ENCODE measurements around the gene FKBP7.
A peak's percentile ranks its signal among the peaks of the same experiment; 100 is the strongest.
"Not testable (repeated sequence)": the region's sequence is repeated elsewhere in the genome, so short reads cannot be mapped to it uniquely, and the experiment has no call there.

FKBP7 gene

GRCh38 chr2:178478439-178479274 is at the start of gene FKBP7:
TSS of gene FKBP7 (minus strand) at chr2:178478600. CDS start at chr2:178478499, 101 bp downstream.
- no peak for DNase-seq (ENCODE audit: low read depth)

GRCh38 chr2:178527592-178527991 is 49.2 kb upstream of the FKBP7 start:
- DNase-seq (ENCODE audit: low read depth): no peak

GRCh38 chr2:178526256-178526655 is 47.9 kb upstream of the FKBP7 start:
- DNase-seq (ENCODE audit: low read depth): no peak

- DNase-seq (ENCODE audit: low read depth): not testable (repeated sequence)
Observed at GRCh38 chr2:178525460-178525859, 47.1 kb upstream of the FKBP7 start.

GRCh38 chr2:178525010-178525409 is 46.6 kb upstream of the FKBP7 start:
- DNase-seq (ENCODE audit: low read depth): not testable (repeated sequence)

- DNase-seq (ENCODE audit: low read depth): no peak
Observed at GRCh38 chr2:178523596-178524134, 45.3 kb upstream of the FKBP7 start.

GRCh38 chr2:178522950-178523595 is 44.7 kb upstream of the FKBP7 start:
- no peak for DNase-seq (ENCODE audit: low read depth)

- DNase-seq (ENCODE audit: low read depth): no peak
Observed at GRCh38 chr2:178521304-178522150, 43.1 kb upstream of the FKBP7 start.

GRCh38 chr2:178517496-178517895 is 39.1 kb upstream of the FKBP7 start:
- DNase-seq (ENCODE audit: low read depth): no peak

GRCh38 chr2:178514664-178515063 is 36.3 kb upstream of the FKBP7 start:
- peak; percentile 12 for DNase-seq (ENCODE audit: low read depth)

- no peak for DNase-seq (ENCODE audit: low read depth)
Observed at GRCh38 chr2:178513876-178514275, 35.5 kb upstream of the FKBP7 start.

GRCh38 chr2:178512484-178512883 is 34.1 kb upstream of the FKBP7 start:
- no peak for DNase-seq (ENCODE audit: low read depth)

GRCh38 chr2:178510384-178510783 is 32.0 kb upstream of the FKBP7 start:
- DNase-seq (ENCODE audit: low read depth): no peak

- DNase-seq (ENCODE audit: low read depth): no peak
Observed at GRCh38 chr2:178508646-178509045, 30.2 kb upstream of the FKBP7 start.

- DNase-seq (ENCODE audit: low read depth): no peak
Observed at GRCh38 chr2:178506949-178507348, 28.5 kb upstream of the FKBP7 start.

- no peak for DNase-seq (ENCODE audit: low read depth)
Observed at GRCh38 chr2:178506524-178506923, 28.1 kb upstream of the FKBP7 start.

- no peak for DNase-seq (ENCODE audit: low read depth)
Observed at GRCh38 chr2:178506101-178506500, 27.7 kb upstream of the FKBP7 start.

- DNase-seq (ENCODE audit: low read depth): no peak
Observed at GRCh38 chr2:178502751-178503150, 24.4 kb upstream of the FKBP7 start.

GRCh38 chr2:178499640-178500039 is 21.2 kb upstream of the FKBP7 start:
- DNase-seq (ENCODE audit: low read depth): no peak

GRCh38 chr2:178498137-178498536 is 19.7 kb upstream of the FKBP7 start:
- DNase-seq (ENCODE audit: low read depth): no peak

GRCh38 chr2:178496049-178496448 is 17.6 kb upstream of the FKBP7 start:
- no peak for DNase-seq (ENCODE audit: low read depth)

- no peak for DNase-seq (ENCODE audit: low read depth)
Observed at GRCh38 chr2:178491612-178492011, 13.2 kb upstream of the FKBP7 start.

All from HS-27A (cell line).